Left ventricle myocardium inferior (tissue), 1 donor: ENCODE data around the gene GPR158. TPM values are rescaled to one million over a fixed set of nuclear protein-coding genes. Genes with fewer than 3 reads are reported as not detected.
"Not testable (repeated sequence)": the region's sequence is repeated elsewhere in the genome, so short reads cannot be mapped to it uniquely, and the experiment has no call there.

ENCODE experiments used
- DNase-seq: peaks from one replicate; pipeline ENCODE4 v3.0.0-alpha.2; 2020
- H3K27ac ChIP-seq: fragments of 200-600 bp; replicated peaks from 2 replicates; pipeline ENCODE4 v1.8.0; 2021
- H3K27me3 ChIP-seq: fragments of 200-600 bp; 2 replicates; pipeline ENCODE4 v1.8.0; 2021; ENCODE audit warnings: low read depth
- H3K36me3 ChIP-seq: fragments of 200-600 bp; 2 replicates; pipeline ENCODE4 v1.8.0; 2021
- H3K4me1 ChIP-seq: fragments of 200-600 bp; 2 replicates; pipeline ENCODE4 v1.8.0; 2021
- H3K4me3 ChIP-seq: fragments of 200-600 bp; 2 replicates; pipeline ENCODE4 v1.8.0; 2021; ENCODE audit warnings: mild to moderate bottlenecking, moderate library complexity
- H3K9me3 ChIP-seq: fragments of 200-600 bp; replicated peaks from 2 replicates; pipeline ENCODE4 v1.8.0; 2021
- intact Hi-C: fragments of 100-400 bp; cut with micrococcal nuclease; formaldehyde crosslinking; loops from one replicate; pipeline ENCODE4 v1.11.0; 2022
- total RNA-seq: library from RNA; stranded (reverse); fragmentation: NEBNext Ultra II Directional; extraction: Animal tissue kit (Norgen Biotek cat#: 25700); gene quantifications from one replicate; pipeline ENCODE4 v1.2.1, GENCODE V29; 2021
- TF ChIP-seq, protein P1 (sequence below): fragments of 200-600 bp; IDR thresholded peaks from 2 replicates; pipeline ENCODE4 v1.8.0; 2021; ENCODE audit warnings: antibody characterized with exemption, mild to moderate bottlenecking, borderline replicate concordance
- donor health status: DM: no; HTN: yes; CAD: no; lungs with severe emphysema.

GPR158 gene
- total RNA-seq, 1 donor from 2014 or later: not detected

DNA sequence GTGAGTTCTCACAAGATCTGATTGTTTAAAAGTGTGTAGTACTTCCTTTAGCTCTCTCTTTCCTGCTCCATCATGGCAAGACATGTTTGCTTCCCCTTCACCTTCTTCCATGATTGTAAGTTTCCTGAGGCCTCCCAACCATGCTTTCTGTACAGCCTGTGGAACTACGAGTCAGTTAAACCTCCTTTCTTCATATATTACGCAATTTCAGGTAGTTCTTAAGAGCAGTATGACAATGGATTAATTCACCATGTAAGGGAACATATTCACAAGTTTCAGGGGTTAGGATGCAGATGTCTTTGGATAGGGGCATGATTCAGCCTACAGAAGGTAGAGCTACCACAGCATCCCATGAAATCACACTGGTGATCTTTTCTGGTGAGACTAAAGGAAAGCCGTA is 174.7 kb downstream of the GPR158 start:
- DNase-seq: no peak
- Histone ChIP-seq H3K36me3 (no peaks in the 10 kb centered on the region), H3K4me3 (no peak overlapping the region), H3K27me3 (no peaks in the 10 kb centered on the region), H3K9me3 (peaks cover 6% of the 10 kb centered on the region), H3K27ac (no peak overlapping the region), H3K4me1 (no peaks in the 10 kb centered on the region)
- TF ChIP-seq, protein P1, sequence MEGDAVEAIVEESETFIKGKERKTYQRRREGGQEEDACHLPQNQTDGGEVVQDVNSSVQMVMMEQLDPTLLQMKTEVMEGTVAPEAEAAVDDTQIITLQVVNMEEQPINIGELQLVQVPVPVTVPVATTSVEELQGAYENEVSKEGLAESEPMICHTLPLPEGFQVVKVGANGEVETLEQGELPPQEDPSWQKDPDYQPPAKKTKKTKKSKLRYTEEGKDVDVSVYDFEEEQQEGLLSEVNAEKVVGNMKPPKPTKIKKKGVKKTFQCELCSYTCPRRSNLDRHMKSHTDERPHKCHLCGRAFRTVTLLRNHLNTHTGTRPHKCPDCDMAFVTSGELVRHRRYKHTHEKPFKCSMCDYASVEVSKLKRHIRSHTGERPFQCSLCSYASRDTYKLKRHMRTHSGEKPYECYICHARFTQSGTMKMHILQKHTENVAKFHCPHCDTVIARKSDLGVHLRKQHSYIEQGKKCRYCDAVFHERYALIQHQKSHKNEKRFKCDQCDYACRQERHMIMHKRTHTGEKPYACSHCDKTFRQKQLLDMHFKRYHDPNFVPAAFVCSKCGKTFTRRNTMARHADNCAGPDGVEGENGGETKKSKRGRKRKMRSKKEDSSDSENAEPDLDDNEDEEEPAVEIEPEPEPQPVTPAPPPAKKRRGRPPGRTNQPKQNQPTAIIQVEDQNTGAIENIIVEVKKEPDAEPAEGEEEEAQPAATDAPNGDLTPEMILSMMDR: no peak
- intact Hi-C loops: no loop called here

DNA sequence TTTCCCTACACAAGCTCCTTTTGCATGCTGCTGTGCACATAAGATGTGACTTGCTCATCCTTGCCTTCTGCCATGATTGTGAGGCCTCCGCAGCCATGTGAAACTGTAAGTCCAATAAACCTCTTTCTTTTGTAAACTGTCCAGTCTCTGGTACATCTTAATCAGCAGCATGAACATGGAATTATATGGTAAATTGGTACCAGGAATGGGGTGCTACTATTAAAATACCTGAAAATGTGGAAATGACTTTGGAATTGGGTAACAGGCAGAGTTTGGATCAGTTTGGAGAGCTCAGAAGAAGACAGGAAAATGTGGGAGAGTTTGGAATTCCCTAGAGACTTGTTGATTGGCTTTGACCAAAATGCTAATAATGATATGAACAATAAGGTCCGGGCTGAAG is 181.8 kb downstream of the GPR158 start:
- TF ChIP-seq, protein P1: no peak
- Histone ChIP-seq H3K4me1 (no peaks in the 10 kb centered on the region), H3K36me3 (no peaks in the 10 kb centered on the region), H3K4me3 (no peak overlapping the region), H3K9me3 (peaks cover 66% of the 10 kb centered on the region), H3K27me3 (no peaks in the 10 kb centered on the region), H3K27ac (no peak overlapping the region)
- no peak for DNase-seq
- intact Hi-C loops: no loop called here

DNA sequence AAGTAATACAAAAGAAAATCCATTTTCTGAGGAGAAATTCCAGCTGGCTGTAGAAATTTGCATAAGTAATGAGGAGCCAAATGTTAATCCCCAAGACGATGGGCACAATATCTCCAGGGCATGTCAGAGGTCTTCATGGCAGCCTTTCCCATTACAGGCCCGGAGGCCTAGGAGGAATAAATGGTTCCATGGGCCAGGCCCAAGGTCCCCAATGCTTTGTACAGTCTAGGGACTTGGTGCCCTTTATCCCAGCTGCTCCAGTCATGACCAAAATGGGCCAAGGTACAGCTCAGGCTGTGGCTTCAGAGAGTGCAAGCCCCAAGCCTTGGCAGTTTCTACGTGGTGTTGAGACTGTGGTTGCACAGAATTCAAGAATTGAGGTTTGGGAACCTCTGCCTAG is 182.5 kb downstream of the GPR158 start:
- intact Hi-C loops: no loop called here
- Histone ChIP-seq H3K9me3 (peaks cover 72% of the 10 kb centered on the region), H3K36me3 (no peaks in the 10 kb centered on the region), H3K27ac (no peak overlapping the region), H3K4me1 (no peaks in the 10 kb centered on the region), H3K4me3 (no peak overlapping the region), H3K27me3 (no peaks in the 10 kb centered on the region)
- TF ChIP-seq, protein P1: no peak
- DNase-seq: no peak

DNA sequence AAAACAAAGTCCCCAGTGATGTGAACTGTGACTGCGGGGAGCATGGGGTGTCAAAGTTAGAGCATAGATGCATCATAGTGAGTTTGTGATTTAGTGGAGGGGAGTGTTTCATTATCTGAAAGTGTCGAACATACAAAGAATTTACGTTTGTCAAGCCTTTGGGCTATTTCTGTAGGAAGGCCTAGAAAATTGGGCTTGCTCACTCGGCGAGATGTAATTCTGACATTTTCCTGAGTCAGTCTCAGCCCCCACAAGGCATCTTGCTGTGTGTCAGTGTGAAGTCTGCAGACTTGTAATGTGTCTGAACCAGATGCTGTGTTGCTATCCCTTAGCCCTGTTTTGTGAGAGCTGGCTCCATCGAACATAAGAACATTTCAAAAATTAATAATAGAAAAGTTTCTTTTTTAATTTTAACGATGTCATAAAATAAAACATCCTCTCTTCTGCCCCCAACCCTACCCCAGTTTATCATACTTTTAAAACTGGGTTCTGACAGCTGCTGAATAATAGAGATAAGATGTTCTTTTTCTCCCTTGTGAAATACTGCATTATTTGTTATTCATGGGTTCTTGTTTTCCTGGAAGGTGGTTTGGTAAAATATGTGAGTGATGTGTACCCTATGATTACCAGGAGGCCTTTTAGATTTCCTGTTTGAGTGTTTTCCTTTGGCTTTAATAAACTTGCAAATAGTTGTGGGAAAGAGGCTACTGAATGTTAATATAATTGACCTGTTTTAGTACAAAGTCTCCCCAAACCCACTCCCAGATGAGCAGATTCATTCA is 207.4 kb downstream of the GPR158 start:
- intact Hi-C loops: no loop called here
- no peak overlapping the region for H3K4me3 ChIP-seq
- H3K27ac ChIP-seq: no peak overlapping the region
- H3K36me3 ChIP-seq: no peaks in the 10 kb centered on the region
- DNase-seq: no peak
- H3K27me3 ChIP-seq: no peaks in the 10 kb centered on the region
- H3K4me1 ChIP-seq: no peaks in the 10 kb centered on the region
- peaks cover 27% of the 10 kb centered on the region for H3K9me3 ChIP-seq
- TF ChIP-seq, protein P1: no peak

DNA sequence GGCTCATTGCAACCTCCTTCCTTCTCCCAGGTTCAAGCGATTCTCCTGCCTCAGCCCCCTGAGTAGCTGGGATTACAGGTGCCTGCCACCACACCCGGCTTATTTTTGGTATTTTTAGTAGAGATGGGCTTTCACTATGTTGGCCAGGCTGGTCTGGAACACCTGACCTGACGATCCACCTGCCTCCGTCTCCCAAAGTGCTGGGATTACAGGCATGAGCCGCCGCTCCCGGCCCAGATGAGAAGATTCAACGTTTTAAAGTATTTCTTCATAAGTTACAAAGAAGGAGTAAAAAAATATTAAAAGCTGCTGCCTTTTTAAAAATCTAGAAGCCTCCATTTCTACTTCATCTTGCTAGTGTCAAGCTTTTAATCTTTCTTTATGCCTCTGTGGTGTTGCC is 208.1 kb downstream of the GPR158 start:
- H3K27me3 ChIP-seq, H3K4me1 ChIP-seq, H3K36me3 ChIP-seq, H3K4me3 ChIP-seq, DNase-seq, H3K27ac ChIP-seq, intact Hi-C loops: not testable (repeated sequence)
- peaks cover 24% of the 10 kb centered on the region for H3K9me3 ChIP-seq

DNA sequence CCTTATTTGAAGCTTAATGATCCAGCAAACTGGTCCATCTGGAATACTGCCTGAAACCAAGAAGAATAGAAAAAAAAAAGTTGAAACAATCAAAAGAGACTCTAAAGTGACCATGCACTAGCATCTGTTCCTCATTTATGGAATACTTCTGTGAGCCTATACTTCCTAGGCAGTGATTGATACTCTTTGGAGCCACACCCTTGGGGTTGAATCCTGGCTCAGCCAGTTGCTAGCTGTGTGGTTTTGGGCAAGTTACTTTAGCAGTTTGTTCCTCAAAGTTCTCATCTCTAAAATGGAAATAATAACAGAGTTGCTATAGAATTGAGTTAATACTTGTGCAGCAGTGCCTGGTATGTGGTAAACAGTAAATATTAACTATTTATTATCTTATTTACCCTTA is 208.9 kb downstream of the GPR158 start:
- no peaks in the 10 kb centered on the region for H3K36me3 ChIP-seq
- H3K9me3 ChIP-seq: peaks cover 24% of the 10 kb centered on the region
- H3K27ac ChIP-seq: no peak overlapping the region
- H3K27me3 ChIP-seq: no peaks in the 10 kb centered on the region
- no peak overlapping the region for H3K4me3 ChIP-seq
- intact Hi-C loops: no loop called here
- TF ChIP-seq, protein P1: no peak
- no peak for DNase-seq
- no peaks in the 10 kb centered on the region for H3K4me1 ChIP-seq
